Right renal cortex interstitium (tissue), 3 donors: ENCODE results near the gene EIPR1. TPM values are rescaled to one million over a fixed set of nuclear protein-coding genes. Genes with fewer than 3 reads are reported as not detected.
A peak's percentile ranks its signal among the peaks of the same experiment; 100 is the strongest.
"Not testable (repeated sequence)": the region's sequence is repeated elsewhere in the genome, so short reads cannot be mapped to it uniquely, and the experiment has no call there.

Experiments used
- DNase-seq, 3 donors: peaks; one replicate each; pipeline ENCODE4 v3.0.0-alpha.2; 2013; ENCODE audit warnings: low read depth in 3 of 3, low spot score in 2 of 3
- polyA plus RNA-seq, 3 donors: library from polyadenylated mRNA; unstranded; fragments of 120-200 nt; gene quantifications; one replicate each; pipeline ENCODE4 v1.2.1, GENCODE V29; 2013; ENCODE audit not compliant: insufficient read length in 3 of 3

Gene EIPR1
- polyA plus RNA-seq, 3 donors, result 24.4 to 25.7 (median 25.2) TPM

DNA sequence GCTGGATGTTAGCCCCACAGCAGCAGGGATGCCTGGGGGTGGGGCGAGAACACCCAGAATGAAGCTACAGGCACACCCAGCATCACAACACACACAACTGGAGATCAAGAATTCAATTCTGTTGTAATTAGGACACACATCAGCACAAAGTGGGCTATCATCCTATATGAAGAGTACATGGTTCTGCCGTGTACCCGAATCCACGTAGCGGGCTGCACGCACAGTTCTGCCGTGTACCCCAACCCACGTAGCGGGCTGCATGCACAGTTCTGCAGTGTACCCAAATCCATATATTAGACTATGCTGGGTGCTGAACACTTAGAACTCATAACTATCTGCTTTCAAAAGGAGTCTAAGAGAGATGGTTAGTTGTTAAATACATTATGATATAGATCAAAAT, 86.5 kb downstream of the EIPR1 start:
- DNase-seq, result no peak

DNA sequence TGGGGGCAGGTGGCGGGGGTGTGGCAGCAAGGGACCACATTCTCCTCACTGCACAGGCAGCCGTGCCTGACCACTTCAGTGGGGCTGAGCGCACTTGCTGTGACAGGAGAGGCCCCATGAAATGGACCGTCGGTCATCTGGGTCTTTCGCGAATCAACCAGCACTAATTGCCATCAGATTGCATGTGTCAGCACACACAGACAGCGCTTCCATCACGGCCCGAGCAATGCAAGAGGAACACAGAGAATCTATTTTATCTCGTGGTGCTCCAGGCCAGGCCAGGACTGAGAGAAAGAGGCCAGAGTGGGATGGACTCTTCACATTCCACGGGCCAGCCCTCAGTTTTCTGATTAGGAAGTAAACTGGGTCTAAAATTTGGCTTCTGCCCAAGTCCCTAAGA, 87.0 kb downstream of the EIPR1 start:
- no peak for DNase-seq

DNA sequence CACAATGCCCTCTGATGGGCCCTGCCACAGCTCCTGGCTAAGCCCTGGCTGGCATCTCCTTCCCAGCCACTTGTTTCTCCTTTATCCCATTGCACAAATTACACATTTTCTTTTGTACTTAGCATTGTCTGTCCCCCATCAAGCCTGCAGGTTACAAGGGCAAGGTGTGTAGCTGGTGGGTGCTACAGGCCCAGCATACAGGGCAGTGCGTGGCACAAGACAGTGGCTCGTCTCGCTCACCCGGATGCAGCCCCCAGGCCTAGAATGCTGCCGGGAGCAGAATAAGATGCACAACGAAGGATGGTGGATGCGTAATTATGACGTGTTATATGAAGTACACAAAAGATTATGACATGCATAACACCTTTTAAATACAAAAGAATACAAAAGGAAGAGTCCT, 87.6 kb downstream of the EIPR1 start:
- no peak for DNase-seq

DNA sequence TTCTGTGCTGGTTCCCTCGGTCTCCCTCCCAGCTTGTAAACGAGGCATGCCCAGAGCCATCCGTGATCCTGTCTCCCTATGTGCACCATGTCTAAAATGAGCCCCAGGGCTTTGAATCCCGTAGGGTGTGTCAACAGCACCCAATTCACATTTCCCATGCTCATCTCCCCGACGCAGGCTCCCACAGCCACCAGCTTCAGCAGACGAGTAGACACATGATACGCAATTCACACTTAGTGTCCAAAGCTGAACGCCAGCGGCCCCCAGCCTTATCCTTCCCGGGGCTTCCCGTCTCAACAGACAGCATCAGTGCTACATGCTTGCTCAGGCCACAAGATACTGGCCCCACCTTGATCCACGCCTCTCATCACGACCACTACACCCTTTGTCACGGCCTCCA, 88.1 kb downstream of the EIPR1 start:
- no peak for DNase-seq

DNA sequence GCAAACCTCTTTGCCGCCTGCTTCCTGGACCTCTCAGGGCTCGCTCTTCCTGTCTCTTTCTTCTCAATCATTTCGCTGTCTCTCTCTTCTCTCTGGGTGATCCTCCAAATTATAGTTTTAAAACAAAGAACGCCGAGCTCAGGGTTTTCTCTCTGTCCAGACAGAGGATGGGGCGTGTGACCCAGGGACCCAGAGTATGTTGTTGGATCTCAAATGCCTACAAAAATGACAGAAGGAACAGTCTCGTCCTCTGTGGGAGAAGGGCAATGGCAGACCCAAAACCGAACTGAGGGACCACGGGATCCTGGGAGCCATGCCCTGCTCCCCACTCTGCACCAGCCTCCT, 88.5 kb downstream of the EIPR1 start:
- no peak for DNase-seq

DNA sequence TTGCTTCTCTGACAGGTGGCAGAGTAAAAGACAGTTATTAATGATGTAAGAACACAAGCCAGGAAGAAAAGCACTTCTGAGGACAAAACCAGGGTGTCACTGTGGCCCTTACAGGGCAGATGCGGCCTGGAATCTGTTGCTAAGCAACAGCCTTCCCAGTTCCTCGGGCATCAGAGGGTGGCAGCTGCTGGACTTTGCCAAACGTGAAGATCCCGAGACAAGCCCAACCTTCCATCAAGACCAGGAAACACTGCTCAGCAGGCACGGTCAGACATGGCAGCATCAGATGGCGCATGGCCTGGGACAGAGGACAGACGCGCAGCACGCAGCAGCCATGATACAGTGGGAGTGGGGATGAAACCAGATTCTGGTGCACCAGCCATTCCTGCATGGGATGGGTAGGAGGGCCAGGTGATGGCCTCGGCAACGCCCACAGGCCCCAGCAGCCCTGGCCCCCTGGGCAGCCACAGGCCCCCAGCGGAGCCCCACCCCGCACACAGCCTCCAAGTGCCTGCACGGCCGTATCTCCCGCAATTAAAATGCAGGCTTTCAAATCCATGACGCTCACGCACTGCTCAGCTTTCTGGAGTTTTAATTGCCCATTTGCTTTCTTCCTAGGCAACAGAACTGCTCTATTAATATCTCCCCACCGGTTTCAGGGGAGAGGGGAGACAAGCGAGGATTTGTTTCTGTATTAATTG, 89.0 kb downstream of the EIPR1 start:
- DNase-seq, result no peak

DNA sequence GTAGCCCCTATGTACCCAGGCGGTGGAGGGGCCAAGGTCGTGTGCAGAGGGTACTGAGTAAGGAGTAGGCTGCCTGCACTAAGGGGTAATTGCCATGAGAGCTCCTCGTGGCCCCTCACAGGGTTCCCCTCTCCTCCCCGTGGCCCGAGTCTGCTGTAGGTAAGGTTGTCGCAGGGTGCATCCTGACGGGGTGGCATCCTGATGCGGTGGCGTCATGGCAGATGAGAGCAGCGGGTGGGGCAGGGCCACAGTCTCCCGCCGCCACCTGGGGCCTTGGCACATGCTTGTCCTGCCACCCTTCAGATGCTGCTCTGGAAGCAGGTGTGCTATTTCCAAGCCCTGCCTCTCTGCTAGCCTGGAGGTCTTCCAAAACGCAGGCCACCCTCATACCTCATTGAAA, 89.7 kb downstream of the EIPR1 start:
- DNase-seq, result no peak

DNA sequence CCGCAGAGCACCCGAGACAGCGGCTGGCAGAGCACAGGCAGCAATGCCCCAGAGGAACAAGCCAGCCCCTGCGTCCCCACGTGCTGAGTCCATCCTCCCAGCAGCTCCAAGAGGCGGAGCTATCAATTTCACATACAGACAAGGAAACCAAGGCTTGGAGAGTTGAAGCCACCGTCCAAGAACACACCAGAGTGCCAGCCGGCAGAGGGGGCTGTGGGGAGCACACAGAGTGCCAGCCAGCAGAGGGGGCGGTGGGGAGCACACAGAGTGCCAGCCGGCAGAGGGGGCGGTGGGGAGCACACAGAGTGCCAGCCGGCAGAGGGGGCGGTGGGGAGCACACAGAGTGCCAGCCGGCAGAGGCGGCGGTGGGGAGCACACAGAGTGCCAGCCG, 91.0 kb downstream of the EIPR1 start:
- not testable (repeated sequence) for DNase-seq

DNA sequence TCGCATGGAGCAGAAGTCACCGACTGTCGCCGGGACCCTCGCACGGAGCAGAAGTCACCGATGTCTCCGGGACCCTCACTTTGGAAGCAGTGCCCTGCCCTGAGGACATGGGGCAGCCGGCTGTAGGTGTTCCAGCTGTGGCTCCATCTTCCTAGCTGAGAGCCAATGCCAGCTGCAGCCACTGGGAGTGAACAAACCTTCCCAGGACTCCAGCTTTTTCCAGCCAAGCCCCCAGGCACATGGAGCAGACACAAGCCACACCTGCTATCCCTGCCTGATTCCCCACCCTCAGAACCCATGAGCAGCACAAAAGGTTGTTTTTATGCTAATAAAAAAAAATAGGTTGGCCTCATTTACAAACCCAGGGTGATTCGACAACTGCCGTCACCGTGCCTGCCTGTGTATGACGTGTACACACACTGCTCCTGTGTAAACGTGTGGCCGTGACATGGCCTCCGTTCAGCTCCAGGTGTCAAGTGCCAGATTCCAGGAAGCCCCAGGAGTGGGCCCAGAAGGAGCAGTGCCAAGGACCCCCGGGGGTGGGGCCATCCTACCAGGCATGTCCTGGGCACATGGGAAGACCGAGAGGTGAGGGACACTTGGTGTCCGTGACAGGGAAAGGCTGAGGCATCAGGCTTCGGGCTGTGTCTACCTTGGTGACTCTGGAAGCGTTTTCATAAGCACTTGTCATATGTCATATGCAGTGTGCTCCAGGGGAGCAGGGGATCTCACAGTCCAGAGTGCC, 91.5 kb downstream of the EIPR1 start:
- no peak for DNase-seq

DNA sequence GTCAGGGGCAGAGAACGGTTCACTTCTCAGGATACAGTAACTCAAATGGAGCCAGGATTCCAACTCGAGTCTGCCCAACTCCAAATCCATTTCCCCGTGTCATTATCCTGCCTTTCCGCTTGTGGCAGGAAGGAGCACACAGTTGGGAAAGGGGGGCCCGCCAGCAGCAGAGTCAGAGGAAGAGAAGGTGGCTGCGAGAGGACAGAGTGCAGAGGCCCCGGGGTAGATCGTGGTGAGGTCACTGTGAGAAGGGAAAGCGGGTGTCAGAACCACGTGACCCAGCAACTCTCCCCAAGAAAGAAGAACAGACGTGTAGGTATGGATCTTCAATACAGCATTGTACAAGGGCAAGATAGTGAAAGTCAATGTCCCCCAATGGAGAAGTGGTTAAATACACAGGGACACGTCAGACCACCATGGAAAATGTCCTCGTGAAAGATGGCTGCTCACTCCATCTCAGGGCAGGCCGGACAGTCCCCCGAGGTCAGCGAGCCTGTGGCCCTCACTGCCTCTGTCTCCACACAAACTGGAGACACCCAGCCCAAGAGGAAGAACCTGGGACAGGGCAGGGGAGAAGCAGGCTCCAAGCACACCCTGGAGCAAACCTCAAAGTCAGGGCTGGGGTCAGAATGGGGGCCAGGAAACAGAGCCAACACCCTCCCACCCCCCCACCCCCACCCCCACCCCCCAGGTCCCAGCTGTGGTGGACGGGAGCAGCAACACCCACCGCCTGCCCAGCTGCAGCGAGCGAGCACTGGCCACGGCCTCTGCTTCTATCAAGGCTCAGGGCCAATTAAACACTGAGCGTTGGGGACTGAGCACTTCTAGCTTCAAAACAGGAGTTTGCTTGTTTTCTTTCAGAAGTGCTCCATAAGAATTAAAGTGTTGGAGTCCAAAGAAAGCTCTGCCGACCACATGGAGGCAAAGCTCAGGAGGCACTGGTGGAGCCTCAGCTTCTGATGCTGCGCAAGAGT, 92.7 kb downstream of the EIPR1 start:
- DNase-seq, result no peak

DNA sequence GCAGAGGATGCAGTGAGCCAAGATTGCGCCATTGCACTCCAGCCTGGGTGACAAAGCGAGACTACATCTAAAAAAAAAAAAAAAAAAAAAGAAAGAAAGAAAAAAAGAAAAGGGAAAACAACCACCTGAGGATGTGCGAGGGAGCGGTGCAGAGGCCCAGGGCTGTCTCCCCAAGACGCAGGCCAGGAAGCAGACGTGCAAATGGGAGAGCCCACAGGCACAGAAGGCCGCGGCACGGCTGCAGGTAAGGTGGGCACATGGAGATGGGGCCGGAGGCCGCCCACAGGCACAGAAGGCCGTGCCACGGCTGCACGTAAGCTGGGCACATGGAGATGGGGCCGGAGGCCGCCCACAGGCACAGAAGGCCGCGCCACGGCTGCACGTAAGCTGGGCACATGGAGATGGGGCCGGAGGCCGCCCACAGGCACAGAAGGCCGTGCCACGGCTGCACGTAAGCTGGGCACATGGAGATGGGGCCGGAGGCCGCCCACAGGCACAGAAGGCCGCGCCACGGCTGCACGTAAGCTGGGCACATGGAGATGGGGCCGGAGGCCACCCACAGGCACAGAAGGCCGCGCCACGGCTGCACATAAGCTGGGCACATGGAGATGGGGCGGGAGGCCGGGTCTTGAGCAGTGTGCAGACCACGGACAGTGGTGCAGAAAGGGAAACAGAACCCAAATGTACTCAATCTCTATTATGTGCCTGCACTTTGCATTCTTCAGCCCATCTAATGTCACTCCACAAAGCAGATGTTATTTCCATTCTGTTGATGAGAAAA, 93.6 kb downstream of the EIPR1 start:
- DNase-seq, result not testable (repeated sequence)

DNA sequence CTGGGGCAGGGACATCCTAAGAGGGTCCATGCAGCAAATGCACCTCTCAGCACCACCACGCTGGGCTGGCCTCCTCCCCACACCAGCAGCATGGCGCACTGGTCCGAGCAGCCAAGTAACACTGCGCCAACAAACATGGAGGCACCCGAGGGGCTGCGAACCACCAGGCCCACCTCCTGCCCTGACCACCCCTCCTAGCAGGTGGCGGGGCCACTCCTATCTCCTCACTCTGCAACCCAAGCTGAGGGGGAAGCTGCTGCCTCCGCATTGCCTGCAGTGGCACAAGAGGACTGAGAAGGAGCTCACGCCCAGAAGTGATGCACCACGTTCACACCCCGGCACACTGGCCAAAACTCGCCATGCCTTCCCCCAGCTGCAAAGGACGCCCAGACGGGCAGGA, 94.4 kb downstream of the EIPR1 start:
- DNase-seq, result no peak

DNA sequence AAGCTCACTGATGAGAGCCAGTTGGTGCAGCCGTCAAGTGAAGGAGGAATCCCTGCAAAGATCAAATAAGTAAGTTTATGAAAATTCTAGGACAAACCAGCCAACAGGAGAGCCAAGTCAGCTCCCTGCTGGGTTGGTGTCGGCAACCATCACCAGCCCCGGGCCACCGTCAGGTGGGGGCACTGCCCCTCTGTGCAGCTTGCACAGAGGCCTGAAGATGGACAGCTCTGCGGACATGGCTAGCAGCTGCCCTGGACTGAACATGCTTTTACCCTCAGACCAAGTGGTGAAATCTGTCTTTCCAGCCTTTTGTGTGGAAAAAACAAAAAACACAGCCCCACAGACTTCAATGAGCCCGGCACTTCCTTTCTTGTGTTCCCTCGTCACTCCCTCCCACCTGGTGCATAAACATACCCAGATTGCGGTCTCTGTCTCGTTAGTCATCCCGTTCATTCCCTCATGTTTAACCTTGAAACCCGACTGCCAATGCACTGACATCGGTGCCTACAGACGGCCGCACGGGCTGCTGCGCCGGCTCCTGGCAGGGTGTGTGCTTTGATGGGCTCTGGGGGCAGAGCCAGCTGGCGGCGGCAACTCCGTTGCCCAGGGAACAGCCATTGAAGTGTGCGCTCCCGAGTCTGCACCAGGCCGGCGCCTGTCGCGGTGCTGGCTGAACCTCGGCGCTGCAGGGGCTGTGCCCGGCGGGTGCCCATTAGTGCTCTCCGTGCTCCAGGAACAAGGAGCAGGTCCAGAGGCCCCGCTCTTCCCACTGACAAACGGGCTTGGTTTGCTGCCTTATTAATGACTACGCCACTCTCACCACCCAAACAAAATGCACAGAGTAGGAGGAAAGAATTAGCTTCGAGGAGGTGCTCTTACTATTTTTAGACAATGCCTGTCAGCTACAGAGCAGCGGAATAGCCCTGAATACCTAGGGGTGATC, 95.3 kb downstream of the EIPR1 start:
- peak in 1 of 3 donors; percentile 12 for DNase-seq

DNA sequence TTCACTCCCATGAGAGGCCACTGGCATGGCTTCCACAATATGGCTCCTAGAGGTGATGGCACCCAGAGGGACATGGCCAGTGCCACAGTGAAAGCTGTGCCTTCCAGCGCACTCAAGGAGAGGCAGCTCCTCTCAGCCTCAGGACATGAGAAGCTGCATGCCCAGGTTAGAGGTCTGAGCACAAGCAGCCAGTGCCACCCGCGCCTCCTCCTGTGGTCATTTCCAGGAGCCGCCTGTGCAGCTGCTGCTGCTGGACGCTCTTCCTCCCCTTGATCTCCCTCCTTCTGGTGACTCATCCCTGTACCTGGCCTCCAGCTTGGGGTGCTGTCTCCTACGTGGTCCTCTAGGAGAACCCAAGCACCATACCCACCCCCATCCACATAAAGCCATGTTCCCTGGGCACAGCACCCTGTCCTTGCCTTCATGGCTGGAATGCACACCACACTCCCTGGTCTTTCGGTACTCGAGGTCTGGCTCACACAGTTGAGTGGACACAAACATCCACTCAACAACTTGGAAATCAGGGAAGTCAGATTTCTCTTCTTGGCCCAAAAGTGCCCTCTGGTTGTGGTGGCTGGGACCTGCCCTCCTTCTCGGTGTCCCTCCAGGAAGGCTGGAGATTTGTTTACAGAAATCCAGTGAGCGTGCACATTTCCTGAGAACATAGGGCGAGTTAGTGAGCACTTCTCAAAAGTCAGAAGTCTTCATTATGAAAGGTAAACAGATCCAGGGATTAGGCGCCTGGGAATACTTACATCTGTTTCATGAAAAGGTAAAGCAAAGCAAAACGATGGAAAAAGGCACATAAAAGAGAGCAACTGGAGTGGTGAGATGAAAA, 96.7 kb downstream of the EIPR1 start:
- no peak for DNase-seq

DNA sequence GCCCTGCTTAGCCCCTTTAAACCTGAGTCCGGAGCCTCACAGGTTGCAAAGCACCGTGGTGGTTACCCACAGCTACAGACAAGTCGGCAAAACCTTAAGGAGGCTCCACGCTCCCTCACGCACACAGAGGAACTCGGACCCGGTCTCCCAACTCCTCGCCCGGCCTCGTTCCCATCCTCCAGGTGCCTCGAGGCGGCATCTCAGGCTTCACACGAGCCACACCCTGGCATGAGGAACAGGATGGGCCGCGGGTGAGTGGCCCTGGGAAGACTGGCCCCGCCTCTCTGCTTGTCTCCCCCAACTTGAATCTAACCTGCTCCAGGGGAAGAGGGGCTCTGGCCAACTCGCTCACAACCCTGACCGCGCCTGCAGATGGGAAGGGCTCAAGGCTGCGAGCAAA, 97.4 kb downstream of the EIPR1 start:
- no peak for DNase-seq

DNA sequence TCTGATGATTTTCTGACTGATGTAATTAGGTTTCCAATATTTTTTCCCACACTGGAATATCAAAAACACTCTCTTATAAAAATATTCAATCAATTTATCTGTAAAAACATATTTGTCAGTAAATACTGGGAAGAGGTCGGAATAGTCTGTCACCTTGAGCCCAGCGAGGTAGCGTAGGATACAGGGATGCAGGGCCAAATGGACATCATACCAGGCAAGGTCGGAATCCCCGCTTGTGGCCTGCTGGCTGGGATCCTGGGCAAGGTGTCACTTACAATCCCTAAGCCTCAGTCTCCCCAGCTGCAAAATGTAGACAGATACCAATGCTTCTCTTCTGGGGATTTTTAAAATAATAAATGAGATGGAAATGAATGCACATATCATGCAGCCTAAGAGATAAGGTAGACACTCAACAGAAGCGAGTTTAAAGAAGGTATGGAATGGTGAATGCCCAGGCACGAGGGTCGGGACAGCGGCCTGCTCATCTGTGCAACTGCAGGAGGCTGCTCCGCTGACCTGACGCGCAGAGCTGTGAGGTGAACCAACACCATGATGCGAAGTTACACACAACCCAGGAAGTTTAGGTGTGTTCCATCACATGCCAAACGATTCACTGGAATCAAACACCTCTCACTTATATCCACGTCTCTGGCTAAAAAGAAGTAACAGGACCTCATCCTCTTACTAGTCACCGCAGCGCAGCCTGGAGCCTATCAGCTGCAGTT, 98.2 kb downstream of the EIPR1 start:
- DNase-seq, result no peak

DNA sequence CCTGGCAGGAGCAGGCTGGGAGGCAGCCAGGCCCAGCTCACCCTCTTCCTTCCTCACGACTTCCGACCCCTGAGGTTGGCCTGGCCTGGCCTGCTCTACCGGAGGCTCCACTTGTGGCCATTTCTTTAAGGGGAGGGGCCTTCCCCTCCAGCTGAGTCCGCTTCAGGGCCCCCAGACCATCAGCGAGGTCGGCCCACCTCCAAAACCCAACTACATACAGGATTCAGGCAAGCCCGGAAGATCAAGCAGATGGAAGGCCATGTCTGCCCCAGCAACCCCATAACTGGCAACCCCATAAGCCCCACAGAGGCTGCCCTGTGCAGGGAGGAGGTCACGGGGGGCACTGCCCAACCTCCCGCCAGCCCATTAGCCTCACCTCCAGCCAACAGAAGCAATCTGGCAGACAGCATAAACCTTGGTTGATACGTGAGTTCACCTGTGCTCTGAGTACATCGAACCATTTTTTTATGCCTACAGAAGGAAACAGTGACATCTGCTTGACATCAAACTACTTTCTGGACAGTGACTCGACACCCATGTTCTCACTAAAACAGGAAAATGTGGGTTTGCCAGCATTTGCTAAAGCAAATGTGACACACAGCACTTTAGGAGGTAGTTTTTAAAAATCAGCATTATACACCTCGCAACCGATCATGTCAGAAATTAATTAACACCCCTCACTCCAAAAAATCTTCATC, 98.9 kb downstream of the EIPR1 start:
- DNase-seq, result no peak
